Measurements from ENCODE around the gene BNC2. TPM values are rescaled to one million over a fixed set of nuclear protein-coding genes. Genes with fewer than 3 reads are reported as not detected.

The BNC2 gene
- total RNA-seq, 1 experiment from 2014 or later = 43.6 TPM

- Histone ChIP-seq H4K91ac (ENCODE audit: insufficient read length, low read depth, low read length) (no peak overlapping the region), H3K79me2 (ENCODE audit: insufficient read depth, low read length) (no peaks in the 10 kb centered on the region), H3K56ac (ENCODE audit: insufficient read length, low read depth, low read length) (no peak overlapping the region), H3K27me3 (ENCODE audit: insufficient read depth, low read length) (no peaks in the 10 kb centered on the region), H3K27ac (ENCODE audit: insufficient read length, low read depth, low read length) (no peak overlapping the region), H3K4ac (ENCODE audit: low read depth, low read length) (no peak overlapping the region), H4K8ac (replicated peaks; ENCODE audit: insufficient read length, low read depth, low read length) (no peak overlapping the region), H3K79me1 (ENCODE audit: insufficient read depth, low read depth, low read length, poor library complexity, severe bottlenecking) (no peaks in the 10 kb centered on the region), H3K18ac (ENCODE audit: insufficient read length, low read depth, low read length) (no peak overlapping the region), H3K23me2 (ENCODE audit: insufficient read length, low read depth, low read length, poor library complexity, severe bottlenecking) (no peaks in the 10 kb centered on the region), H2BK12ac (ENCODE audit: insufficient read length, low read depth, low read length) (no peak overlapping the region), H3K4me2 (ENCODE audit: insufficient read depth, insufficient read length, low read length) (no peak overlapping the region), H3K4me1 (ENCODE audit: insufficient read depth, low read length) (peaks cover 15% of the 10 kb centered on the region), H3K14ac (ENCODE audit: insufficient read depth, low read length) (no peak overlapping the region), H3K9me3 (ENCODE audit: control insufficient read depth, low read depth, low read length) (no peaks in the 10 kb centered on the region), H2AK5ac (ENCODE audit: insufficient read length, low read length) (no peak overlapping the region), H3T11ph (ENCODE audit: low read length) (no peak overlapping the region), H2BK120ac (ENCODE audit: low read depth, low read length, poor library complexity, severe bottlenecking) (no peak overlapping the region), H2BK15ac (ENCODE audit: low read depth, low read length) (no peak overlapping the region), H2BK5ac (ENCODE audit: insufficient read length, low read length) (no peak overlapping the region), H4K20me1 (ENCODE audit: control insufficient read depth, insufficient read depth, insufficient read length) (no peaks in the 10 kb centered on the region), H3K23ac (ENCODE audit: insufficient read length, low read depth, low read length) (no peak overlapping the region), H2AFZ (ENCODE audit: low read length) (no peak overlapping the region), H2BK20ac (ENCODE audit: low read depth, low read length, poor library complexity, severe bottlenecking) (no peak overlapping the region), H3K9ac (ENCODE audit: extremely low read depth, insufficient read length, low read length) (no peak overlapping the region), H4K5ac (ENCODE audit: insufficient read length, low read depth, low read length) (no peak overlapping the region)
- no peaks in the 10 kb centered on the region for H3K9me3 Mint-ChIP-seq
- H3K36me3 Mint-ChIP-seq (ENCODE audit: insufficient read depth in 1 of 3, low read depth in 3 of 3) = 0 out of 7 replicates have a peak, but pooled peaks cover 0 to 5% (median 0%) of the 10 kb centered on the region in 3 experiments
- WGBS (ENCODE audit: extremely low coverage, insufficient read length, low lambda C conversion rate) = no CpG with 5 or more reads among the region's 5 CpGs
- no peak overlapping the region; a peak in 1 of 5 replicates for H3K4me3 Mint-ChIP-seq
- TF ChIP-seq, protein P1, sequence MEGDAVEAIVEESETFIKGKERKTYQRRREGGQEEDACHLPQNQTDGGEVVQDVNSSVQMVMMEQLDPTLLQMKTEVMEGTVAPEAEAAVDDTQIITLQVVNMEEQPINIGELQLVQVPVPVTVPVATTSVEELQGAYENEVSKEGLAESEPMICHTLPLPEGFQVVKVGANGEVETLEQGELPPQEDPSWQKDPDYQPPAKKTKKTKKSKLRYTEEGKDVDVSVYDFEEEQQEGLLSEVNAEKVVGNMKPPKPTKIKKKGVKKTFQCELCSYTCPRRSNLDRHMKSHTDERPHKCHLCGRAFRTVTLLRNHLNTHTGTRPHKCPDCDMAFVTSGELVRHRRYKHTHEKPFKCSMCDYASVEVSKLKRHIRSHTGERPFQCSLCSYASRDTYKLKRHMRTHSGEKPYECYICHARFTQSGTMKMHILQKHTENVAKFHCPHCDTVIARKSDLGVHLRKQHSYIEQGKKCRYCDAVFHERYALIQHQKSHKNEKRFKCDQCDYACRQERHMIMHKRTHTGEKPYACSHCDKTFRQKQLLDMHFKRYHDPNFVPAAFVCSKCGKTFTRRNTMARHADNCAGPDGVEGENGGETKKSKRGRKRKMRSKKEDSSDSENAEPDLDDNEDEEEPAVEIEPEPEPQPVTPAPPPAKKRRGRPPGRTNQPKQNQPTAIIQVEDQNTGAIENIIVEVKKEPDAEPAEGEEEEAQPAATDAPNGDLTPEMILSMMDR (conservative IDR thresholded peaks at IDR 0.05) = no peak
- peak overlapping the region; percentile 37 to 91 (median 68); a peak in 6 of 7 replicates for H3K27ac Mint-ChIP-seq
- H3K27me3 Mint-ChIP-seq (ENCODE audit: low read depth) = no peaks in the 10 kb centered on the region
- no peak for DNase-seq
- H3K4me1 Mint-ChIP-seq = peaks cover 78 to 88% of the 10 kb centered on the region in 2 experiments
These were observed 153.9 kb downstream of the BNC2 start for GRCh38 chr9:16716601-16717000.

All from H9 (cell line).